Measurements from ENCODE around the gene TBRG1.

TBRG1 gene

DNA sequence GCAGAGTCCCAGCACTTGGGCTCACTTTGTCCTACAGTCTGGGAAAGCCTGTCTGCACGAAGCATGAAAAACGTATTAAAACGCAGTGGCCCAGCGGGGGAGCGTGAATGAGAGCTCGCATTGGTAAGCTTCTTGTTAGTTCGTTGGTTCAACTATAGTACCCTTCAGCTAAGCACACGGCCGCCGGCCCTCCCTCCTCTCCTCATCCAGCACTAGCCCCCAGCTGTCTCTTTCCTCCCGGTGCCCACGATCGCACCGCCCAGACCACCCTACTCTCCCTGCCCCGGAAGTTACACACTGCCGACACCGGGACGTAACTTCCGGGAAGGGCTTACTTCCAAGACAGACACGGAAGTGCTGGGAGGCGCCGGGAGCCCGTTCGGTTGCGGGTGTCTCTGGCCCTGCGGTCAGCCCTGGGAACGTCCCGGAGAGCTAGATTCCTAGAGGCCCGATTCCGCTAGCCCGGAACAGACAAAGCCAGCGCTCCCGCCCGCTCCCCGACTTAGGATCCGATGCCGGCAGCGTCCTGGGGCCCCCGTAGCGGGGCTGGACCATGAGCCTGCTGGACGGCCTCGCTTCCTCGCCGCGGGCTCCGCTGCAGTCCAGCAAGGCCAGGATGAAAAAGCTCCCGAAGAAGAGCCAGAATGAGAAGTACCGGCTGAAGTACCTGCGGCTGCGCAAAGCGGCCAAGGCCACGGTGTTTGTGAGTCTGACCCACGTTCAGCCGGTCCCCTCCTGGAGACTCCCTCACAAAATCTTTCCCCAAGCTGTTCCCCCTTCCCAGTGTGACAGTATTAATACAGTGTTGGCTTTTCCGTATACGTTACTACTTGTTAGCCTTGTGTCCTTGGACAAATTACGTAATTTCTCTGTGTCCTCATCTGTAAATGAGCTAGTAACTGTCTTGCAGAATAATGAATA, at the start of gene TBRG1:
Gene TBRG1, plus strand, starts transcription at position 334 of the 921 bp plus-strand sequence. Its CDS starts 220 bp downstream, at position 554.
- TF ChIP-seq CTCF (IDR thresholded peaks at IDR 0.05) = no peak
- H2AFZ ChIP-seq = peak within 1 kb of the TSS; percentile 96
- no peaks in the 10 kb centered on the region for H3K9me3 ChIP-seq (ENCODE audit: control insufficient read depth, low read length)
- peaks cover 7% of the 10 kb centered on the region for H3K79me2 ChIP-seq
- peak within 1 kb of the TSS; percentile 72 for H3K4me2 ChIP-seq (ENCODE audit: low read length)
- H3K27me3 ChIP-seq (ENCODE audit: control insufficient read depth, insufficient read depth, low read length) = no peaks in the 10 kb centered on the region
- peak within 1 kb of the TSS; percentile 91 for H3K27ac ChIP-seq
- H3K9ac ChIP-seq = peak within 1 kb of the TSS; percentile 53
- H3K4me1 ChIP-seq = peaks cover 8% of the 10 kb centered on the region
- peak within 1 kb of the TSS; percentile 80 for H3K4me3 ChIP-seq (ENCODE audit: low read depth, low read length)
- no peaks in the 10 kb centered on the region for H3K36me3 ChIP-seq (ENCODE audit: control insufficient read depth, insufficient read depth, low read length)

- Histone ChIP-seq H2AFZ (no peak overlapping the region), H3K9ac (no peak overlapping the region), H3K4me2 (ENCODE audit: low read length) (no peak overlapping the region), H3K79me2 (no peaks in the 10 kb centered on the region), H3K27ac (no peak overlapping the region), H3K9me3 (ENCODE audit: control insufficient read depth, low read length) (no peaks in the 10 kb centered on the region), H3K4me1 (no peaks in the 10 kb centered on the region), H3K27me3 (ENCODE audit: control insufficient read depth, insufficient read depth, low read length) (no peaks in the 10 kb centered on the region), H3K36me3 (ENCODE audit: control insufficient read depth, insufficient read depth, low read length) (no peaks in the 10 kb centered on the region), H3K4me3 (ENCODE audit: low read depth, low read length) (no peak overlapping the region)
- TF ChIP-seq CTCF (IDR thresholded peaks at IDR 0.05) = no peak
Observed at GRCh38 chr11:124577716-124578427, 44.8 kb upstream of the TBRG1 start.

GRCh38 chr11:124578761-124579160, 43.9 kb upstream of the TBRG1 start:
- H3K79me2 ChIP-seq = no peaks in the 10 kb centered on the region
- no peak for TF ChIP-seq CTCF (IDR thresholded peaks at IDR 0.05)
- H3K9me3 ChIP-seq (ENCODE audit: control insufficient read depth, low read length) = no peaks in the 10 kb centered on the region
- no peak overlapping the region for H2AFZ ChIP-seq
- H3K4me2 ChIP-seq (ENCODE audit: low read length) = no peak overlapping the region
- H3K36me3 ChIP-seq (ENCODE audit: control insufficient read depth, insufficient read depth, low read length) = no peaks in the 10 kb centered on the region
- no peaks in the 10 kb centered on the region for H3K27me3 ChIP-seq (ENCODE audit: control insufficient read depth, insufficient read depth, low read length)
- no peak overlapping the region for H3K27ac ChIP-seq
- no peaks in the 10 kb centered on the region for H3K4me1 ChIP-seq
- H3K4me3 ChIP-seq (ENCODE audit: low read depth, low read length) = no peak overlapping the region
- H3K9ac ChIP-seq = no peak overlapping the region

DNA sequence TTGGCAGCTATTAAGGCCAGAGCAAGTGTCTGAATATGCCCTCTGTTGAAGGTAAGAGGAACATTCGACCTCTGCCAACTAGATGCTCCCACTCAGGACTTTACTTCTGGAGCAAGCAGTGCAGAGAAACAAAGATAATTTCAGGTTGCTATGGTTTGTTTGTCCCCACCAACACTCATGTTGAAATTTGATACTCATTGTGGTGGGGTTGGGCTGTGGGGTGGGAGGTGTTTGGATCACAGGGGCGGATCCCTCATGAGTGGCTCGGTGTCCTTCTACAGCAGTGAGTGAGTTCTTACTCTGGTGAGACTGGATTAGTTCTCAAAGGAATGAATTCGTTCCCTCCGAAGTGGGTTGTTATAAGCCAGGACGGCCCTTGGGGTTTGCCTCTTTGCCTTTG, 40.8 kb upstream of the TBRG1 start:
- Histone ChIP-seq H3K9ac (no peak overlapping the region), H3K9me3 (ENCODE audit: control insufficient read depth, low read length) (no peaks in the 10 kb centered on the region), H2AFZ (no peak overlapping the region), H3K27me3 (ENCODE audit: control insufficient read depth, insufficient read depth, low read length) (no peaks in the 10 kb centered on the region), H3K36me3 (ENCODE audit: control insufficient read depth, insufficient read depth, low read length) (no peaks in the 10 kb centered on the region), H3K27ac (no peak overlapping the region), H3K79me2 (no peaks in the 10 kb centered on the region), H3K4me1 (no peaks in the 10 kb centered on the region), H3K4me3 (ENCODE audit: low read depth, low read length) (no peak overlapping the region), H3K4me2 (ENCODE audit: low read length) (no peak overlapping the region)
- TF ChIP-seq CTCF (IDR thresholded peaks at IDR 0.05) = no peak

All from parathyroid adenoma (tissue), 2 donors.